Panc1 (cell line): ENCODE results near the gene HK1. TPM values are rescaled to one million over a fixed set of nuclear protein-coding genes. Genes with fewer than 3 reads are reported as not detected.
A peak's percentile ranks its signal among the peaks of the same experiment; 100 is the strongest.

Experiments used
- ATAC-seq: fragments of 200-7000 bp; cut with Tn5 transposase; 2 replicates; pipeline ENCODE4 v1.9.1; 2020; ENCODE audit warnings: mild to moderate bottlenecking, moderate library complexity
- BruUV-seq: library from RNA; stranded (reverse); fragments of 400-500 nt; replicated peaks from 2 replicates; lab custom pipeline; 2021; lab: Mats Ljungman, UMichigan
- CTCF ChIA-PET: fragments of 300-600 bp; sonication (Branson Sonifier 250); formaldehyde crosslinking; loops from one replicate; lab custom pipeline; 2022; ENCODE audit warnings: antibody characterized with exemption; lab: Charles Lee
- POLR2A ChIA-PET: fragments of 300-600 bp; sonication (Branson Sonifier 250); formaldehyde crosslinking; loops from one replicate; lab custom pipeline; 2022; ENCODE audit warnings: antibody characterized with exemption; lab: Charles Lee
- DNase-seq: peaks from one replicate; pipeline ENCODE4 v3.0.0-alpha.2; 2010; ENCODE audit warnings: low read depth, low spot score
- H3K27ac ChIP-seq: 2 replicates; pipeline ENCODE4 v1.5.1; 2011; ENCODE audit warnings: mild to moderate bottlenecking, low read length, inconsistent platforms
- H3K27me3 ChIP-seq: fragments of 200-500 bp; sonication (Bioruptor generic); 2 replicates; pipeline ENCODE4 v1.6.0; 2014; ENCODE audit warnings: low read length, inconsistent platforms; ENCODE audit not compliant: control insufficient read depth, insufficient read depth
- H3K36me3 ChIP-seq: fragments of 200-500 bp; sonication (Bioruptor generic); 2 replicates; pipeline ENCODE4 v1.5.1; 2014; ENCODE audit warnings: inconsistent platforms, mild to moderate bottlenecking, low read length, moderate library complexity; ENCODE audit not compliant: control insufficient read depth, insufficient read depth
- H3K4me1 ChIP-seq: 2 replicates; pipeline ENCODE4 v1.5.1; 2011; ENCODE audit warnings: inconsistent platforms, mild to moderate bottlenecking, low read length, moderate library complexity; ENCODE audit not compliant: control insufficient read depth, insufficient read depth
- H3K4me3 ChIP-seq, 2 experiments: 2 replicates each; pipeline ENCODE4 v1.5.1; 2011 to 2012; ENCODE audit warnings: low read depth in 2 of 2, low read length in 2 of 2, mild to moderate bottlenecking in 2 of 2, inconsistent platforms in 1 of 2, moderate library complexity in 1 of 2
- H3K9me3 ChIP-seq: fragments of 200-500 bp; sonication (Bioruptor generic); 2 replicates; pipeline ENCODE4 v1.5.1; 2014; ENCODE audit warnings: low read depth, mild to moderate bottlenecking, inconsistent platforms, low read length, moderate library complexity; ENCODE audit not compliant: control insufficient read depth, insufficient read depth
- POLR2AphosphoS5 ChIP-seq: IDR thresholded peaks from 2 replicates; pipeline ENCODE4 v1.6.1; 2012; ENCODE audit warnings: mild to moderate bottlenecking, low read depth, low read length, moderate library complexity
- SIN3A ChIP-seq: IDR thresholded peaks from 2 replicates; pipeline ENCODE4 v1.6.1; 2012; ENCODE audit warnings: low read depth, mild to moderate bottlenecking, low read length, moderate library complexity, borderline replicate concordance; ENCODE audit not compliant: insufficient read depth
- TCF7L2 ChIP-seq: IDR thresholded peaks from 2 replicates; pipeline ENCODE4 v1.6.1; 2011; ENCODE audit warnings: mild to moderate bottlenecking, low read depth, low read length, inconsistent platforms
- in situ Hi-C: cut with HindIII; loops from 2 replicates; pipeline ENCODE4 v1.10.0; 2016; ENCODE audit warnings: low sequenced_read_pairs, low pct_unique_long_range_greater_than_20kb
- intact Hi-C: fragments of 100-400 bp; cut with micrococcal nuclease; formaldehyde crosslinking; loops from one replicate; pipeline ENCODE4 v1.10.0; 2022; ENCODE audit not compliant: unreplicated experiment
- total RNA-seq: library from RNA; stranded (reverse); gene quantifications from one replicate; pipeline ENCODE4 v1.2.1, GENCODE V29; 2021; ENCODE audit not compliant: unreplicated experiment
- TF ChIP-seq, protein P1 (sequence below): fragments of 450-650 bp; IDR thresholded peaks from 2 replicates; pipeline ENCODE4 v1.5.1; 2017; ENCODE audit warnings: mild to moderate bottlenecking
- TF ChIP-seq, protein P2 (sequence below), 2 experiments: IDR thresholded peaks; 2 replicates each; pipeline ENCODE4 v1.6.1; 2011 to 2012; ENCODE audit warnings: low read depth in 2 of 2, control low read depth in 1 of 2, low read length in 1 of 2, mild to moderate bottlenecking in 1 of 2, moderate library complexity in 1 of 2; ENCODE audit not compliant: insufficient read depth in 1 of 2

Gene HK1
- total RNA-seq, 1 experiment from 2014 or later: 74.4 TPM

DNA sequence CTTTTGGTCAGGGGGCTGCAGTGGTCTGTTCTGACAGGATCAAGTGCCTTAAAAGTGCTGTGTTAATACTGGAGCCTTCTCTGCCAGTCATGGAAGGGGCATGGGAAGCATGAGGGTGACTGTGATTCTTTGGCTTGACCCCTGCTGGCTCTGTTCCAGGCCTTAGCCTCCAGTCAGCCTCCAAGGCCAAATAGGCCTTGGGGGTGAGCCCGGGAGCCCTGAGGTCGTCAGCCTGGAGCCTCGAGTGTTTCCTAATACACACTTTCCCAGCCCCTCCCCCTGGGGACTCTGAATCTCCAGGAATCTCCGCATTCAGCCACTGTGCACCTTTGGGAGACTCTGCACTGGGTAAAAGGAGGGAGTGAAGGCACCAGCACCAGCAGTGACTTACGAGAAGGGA is 48.2 kb upstream of the HK1 start:
- H3K27me3 ChIP-seq: no peaks in the 10 kb centered on the region
- no peaks in the 10 kb centered on the region for H3K36me3 ChIP-seq
- TF ChIP-seq TCF7L2 (no peak), POLR2AphosphoS5 (no peak), SIN3A (no peak)
- TF ChIP-seq, protein P1, sequence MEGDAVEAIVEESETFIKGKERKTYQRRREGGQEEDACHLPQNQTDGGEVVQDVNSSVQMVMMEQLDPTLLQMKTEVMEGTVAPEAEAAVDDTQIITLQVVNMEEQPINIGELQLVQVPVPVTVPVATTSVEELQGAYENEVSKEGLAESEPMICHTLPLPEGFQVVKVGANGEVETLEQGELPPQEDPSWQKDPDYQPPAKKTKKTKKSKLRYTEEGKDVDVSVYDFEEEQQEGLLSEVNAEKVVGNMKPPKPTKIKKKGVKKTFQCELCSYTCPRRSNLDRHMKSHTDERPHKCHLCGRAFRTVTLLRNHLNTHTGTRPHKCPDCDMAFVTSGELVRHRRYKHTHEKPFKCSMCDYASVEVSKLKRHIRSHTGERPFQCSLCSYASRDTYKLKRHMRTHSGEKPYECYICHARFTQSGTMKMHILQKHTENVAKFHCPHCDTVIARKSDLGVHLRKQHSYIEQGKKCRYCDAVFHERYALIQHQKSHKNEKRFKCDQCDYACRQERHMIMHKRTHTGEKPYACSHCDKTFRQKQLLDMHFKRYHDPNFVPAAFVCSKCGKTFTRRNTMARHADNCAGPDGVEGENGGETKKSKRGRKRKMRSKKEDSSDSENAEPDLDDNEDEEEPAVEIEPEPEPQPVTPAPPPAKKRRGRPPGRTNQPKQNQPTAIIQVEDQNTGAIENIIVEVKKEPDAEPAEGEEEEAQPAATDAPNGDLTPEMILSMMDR: no peak
- TF ChIP-seq, protein P2, sequence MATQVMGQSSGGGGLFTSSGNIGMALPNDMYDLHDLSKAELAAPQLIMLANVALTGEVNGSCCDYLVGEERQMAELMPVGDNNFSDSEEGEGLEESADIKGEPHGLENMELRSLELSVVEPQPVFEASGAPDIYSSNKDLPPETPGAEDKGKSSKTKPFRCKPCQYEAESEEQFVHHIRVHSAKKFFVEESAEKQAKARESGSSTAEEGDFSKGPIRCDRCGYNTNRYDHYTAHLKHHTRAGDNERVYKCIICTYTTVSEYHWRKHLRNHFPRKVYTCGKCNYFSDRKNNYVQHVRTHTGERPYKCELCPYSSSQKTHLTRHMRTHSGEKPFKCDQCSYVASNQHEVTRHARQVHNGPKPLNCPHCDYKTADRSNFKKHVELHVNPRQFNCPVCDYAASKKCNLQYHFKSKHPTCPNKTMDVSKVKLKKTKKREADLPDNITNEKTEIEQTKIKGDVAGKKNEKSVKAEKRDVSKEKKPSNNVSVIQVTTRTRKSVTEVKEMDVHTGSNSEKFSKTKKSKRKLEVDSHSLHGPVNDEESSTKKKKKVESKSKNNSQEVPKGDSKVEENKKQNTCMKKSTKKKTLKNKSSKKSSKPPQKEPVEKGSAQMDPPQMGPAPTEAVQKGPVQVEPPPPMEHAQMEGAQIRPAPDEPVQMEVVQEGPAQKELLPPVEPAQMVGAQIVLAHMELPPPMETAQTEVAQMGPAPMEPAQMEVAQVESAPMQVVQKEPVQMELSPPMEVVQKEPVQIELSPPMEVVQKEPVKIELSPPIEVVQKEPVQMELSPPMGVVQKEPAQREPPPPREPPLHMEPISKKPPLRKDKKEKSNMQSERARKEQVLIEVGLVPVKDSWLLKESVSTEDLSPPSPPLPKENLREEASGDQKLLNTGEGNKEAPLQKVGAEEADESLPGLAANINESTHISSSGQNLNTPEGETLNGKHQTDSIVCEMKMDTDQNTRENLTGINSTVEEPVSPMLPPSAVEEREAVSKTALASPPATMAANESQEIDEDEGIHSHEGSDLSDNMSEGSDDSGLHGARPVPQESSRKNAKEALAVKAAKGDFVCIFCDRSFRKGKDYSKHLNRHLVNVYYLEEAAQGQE (IDR thresholded peaks at IDR 0.05; ENCODE audit: insufficient read depth in 1 of 2, low read depth in 2 of 2, low read length in 1 of 2): no peak
- DNase-seq (no peak), ATAC-seq (no peak)
- H3K9me3 ChIP-seq: no peaks in the 10 kb centered on the region
- CTCF ChIA-PET: no interaction called here
- POLR2A ChIA-PET: no interaction called here
- H3K4me1 ChIP-seq: 0 out of 2 replicates have a peak, but pooled peaks cover 5% of the 10 kb centered on the region
- no TSS peak for BruUV-seq
- in situ Hi-C loops (no loop called here), intact Hi-C loops (loop anchor here (10.0 kb wide), 1 partner anchor 405 kb away; the partner anchor contains the start of gene FAM241B)
- H3K4me3 ChIP-seq: no peak overlapping the region
- no peak overlapping the region for H3K27ac ChIP-seq

DNA sequence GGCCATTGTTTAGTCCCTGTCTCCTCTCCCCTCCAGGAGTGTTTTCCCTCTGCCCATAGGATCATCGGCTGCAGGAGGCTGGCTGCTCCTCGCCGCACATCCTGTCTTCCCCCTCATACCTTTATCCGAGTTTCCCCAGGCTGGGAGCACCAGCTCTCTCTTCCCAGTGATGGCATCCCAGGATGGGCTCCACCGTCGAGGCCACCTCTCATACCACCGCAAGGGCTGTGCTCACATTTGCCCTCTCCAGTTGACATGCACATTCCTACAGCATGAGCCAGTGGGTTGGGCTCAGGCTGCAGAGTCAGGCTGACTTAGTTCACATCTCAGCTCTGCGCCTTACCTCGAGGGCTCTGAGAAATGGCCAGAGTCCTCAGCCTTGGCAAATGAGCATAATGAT is 46.0 kb upstream of the HK1 start:
- Histone ChIP-seq H3K4me3 (no peak overlapping the region), H3K27ac (no peak overlapping the region), H3K4me1 (0 out of 2 replicates have a peak, but pooled peaks cover 5% of the 10 kb centered on the region), H3K36me3 (no peaks in the 10 kb centered on the region), H3K9me3 (no peaks in the 10 kb centered on the region), H3K27me3 (no peaks in the 10 kb centered on the region)
- intact Hi-C loops (loop anchor here (10.0 kb wide), 1 partner anchor 403 kb away; the partner anchor contains the start of gene FAM241B), in situ Hi-C loops (no loop called here)
- TF ChIP-seq, protein P1: no peak
- TF ChIP-seq TCF7L2 (no peak), SIN3A (no peak), POLR2AphosphoS5 (no peak)
- TF ChIP-seq, protein P2 (IDR thresholded peaks at IDR 0.05; ENCODE audit: insufficient read depth in 1 of 2, low read depth in 2 of 2, low read length in 1 of 2): no peak
- POLR2A ChIA-PET: no interaction called here
- CTCF ChIA-PET: interaction anchor here (0.8 kb wide), 1 partner anchor 161 kb away, joined by 4 read pairs; no protein-coding TSS in a partner anchor
- DNase-seq (no peak), ATAC-seq (peak; percentile 81)
- BruUV-seq: no TSS peak
